SK-N-SH treated with all-trans-retinoic acid at 6 μM for 48 hours (cell line): ENCODE measurements around the gene SH3YL1.
A peak's percentile ranks its signal among the peaks of the same experiment; 100 is the strongest.

ENCODE experiments used
- ATAC-seq: fragments of 200-7000 bp; cut with Tn5 transposase; 3 replicates; pipeline ENCODE4 v1.9.1; 2020; ENCODE audit warnings: mild to moderate bottlenecking, moderate library complexity
- ARNTL ChIP-seq: fragments of 450-650 bp; formaldehyde crosslinking; IDR thresholded peaks from 2 replicates; pipeline ENCODE4 v1.5.0; 2020; ENCODE audit warnings: low read depth, mild to moderate bottlenecking, moderate library complexity, borderline replicate concordance
- BACH2 ChIP-seq: fragments of 250-450 bp; sonication (Bioruptor Pico); IDR thresholded peaks from 2 replicates; pipeline ENCODE4 v1.9.0; 2021; ENCODE audit warnings: mild to moderate bottlenecking, borderline replicate concordance
- CSDC2 ChIP-seq: fragments of 250-450 bp; sonication (Bioruptor Pico); IDR thresholded peaks from 2 replicates; pipeline ENCODE4 v1.5.0; 2020; ENCODE audit warnings: mild to moderate bottlenecking, moderate library complexity
- ESRRG ChIP-seq: fragments of 250-450 bp; sonication (Bioruptor Pico); IDR thresholded peaks from 2 replicates; pipeline ENCODE4 v1.6.1; 2021; ENCODE audit warnings: mild to moderate bottlenecking
- GLIS3 ChIP-seq: fragments of 250-450 bp; sonication (Bioruptor Pico); IDR thresholded peaks from 2 replicates; pipeline ENCODE4 v1.5.0; 2020; ENCODE audit warnings: mild to moderate bottlenecking, moderate library complexity
- ISL1 ChIP-seq: fragments of 250-450 bp; sonication (Bioruptor Pico); IDR thresholded peaks from 2 replicates; pipeline ENCODE4 v2.1.2; 2022; ENCODE audit warnings: mild to moderate bottlenecking, moderate library complexity
- OSR1 ChIP-seq: fragments of 250-450 bp; sonication (Bioruptor Pico); IDR thresholded peaks from 2 replicates; pipeline ENCODE4 v1.8.0; 2022; ENCODE audit warnings: moderate library complexity, mild to moderate bottlenecking, inconsistent platforms
- PPARA ChIP-seq: fragments of 250-450 bp; sonication (Bioruptor Pico); IDR thresholded peaks from 2 replicates; pipeline ENCODE4 v1.5.0; 2020; ENCODE audit warnings: mild to moderate bottlenecking, borderline replicate concordance
- RARB ChIP-seq: fragments of 250-450 bp; sonication (Bioruptor Pico); IDR thresholded peaks from 2 replicates; pipeline ENCODE4 v1.8.0; 2021; ENCODE audit warnings: mild to moderate bottlenecking, moderate library complexity
- TCF4 ChIP-seq: fragments of 250-450 bp; sonication (Bioruptor Pico); IDR thresholded peaks from 2 replicates; pipeline ENCODE4 v1.8.0; 2021; ENCODE audit warnings: mild to moderate bottlenecking, moderate library complexity, borderline replicate concordance
- TOX ChIP-seq: fragments of 250-450 bp; sonication (Bioruptor Pico); IDR thresholded peaks from 2 replicates; pipeline ENCODE4 v1.8.0; 2021; ENCODE audit warnings: mild to moderate bottlenecking, moderate library complexity, borderline replicate concordance
- ZC3H10 ChIP-seq: fragments of 250-450 bp; sonication (Bioruptor Pico); IDR thresholded peaks from 2 replicates; pipeline ENCODE4 v1.5.1; 2021; ENCODE audit warnings: mild to moderate bottlenecking, moderate library complexity
- ZFP3 ChIP-seq: fragments of 250-450 bp; sonication (Bioruptor Pico); IDR thresholded peaks from 2 replicates; pipeline ENCODE4 v1.5.0; 2020; ENCODE audit warnings: mild to moderate bottlenecking, moderate library complexity
- ZNF565 ChIP-seq: fragments of 450-650 bp; formaldehyde crosslinking; conservative IDR thresholded peaks from 2 replicates; pipeline ENCODE4 v1.5.0; 2020; ENCODE audit warnings: low read depth, mild to moderate bottlenecking, moderate library complexity
- ZNF70 ChIP-seq: fragments of 450-650 bp; formaldehyde crosslinking; IDR thresholded peaks from 2 replicates; pipeline ENCODE4 v1.5.0; 2020; ENCODE audit warnings: mild to moderate bottlenecking, moderate library complexity
- ZNF8 ChIP-seq: fragments of 450-650 bp; formaldehyde crosslinking; IDR thresholded peaks from 2 replicates; pipeline ENCODE4 v1.5.0; 2020; ENCODE audit warnings: mild to moderate bottlenecking, moderate library complexity
- TF ChIP-seq, protein P1 (sequence below): fragments of 250-450 bp; sonication (Bioruptor Pico); IDR thresholded peaks from 2 replicates; pipeline ENCODE4 v1.5.0; 2020; ENCODE audit warnings: mild to moderate bottlenecking, moderate library complexity
- TF ChIP-seq, protein P2 (sequence below): fragments of 250-450 bp; sonication (Bioruptor Pico); IDR thresholded peaks from 2 replicates; pipeline ENCODE4 v1.5.1; 2020; ENCODE audit warnings: low read depth, mild to moderate bottlenecking, moderate library complexity
- TF ChIP-seq, protein P3 (sequence below): fragments of 250-450 bp; sonication (Bioruptor Pico); IDR thresholded peaks from 2 replicates; pipeline ENCODE4 v1.8.0; 2021; ENCODE audit warnings: low read depth, mild to moderate bottlenecking, moderate library complexity, borderline replicate concordance
- TF ChIP-seq, protein P4 (sequence below): fragments of 250-450 bp; sonication (Bioruptor Pico); IDR thresholded peaks from 2 replicates; pipeline ENCODE4 v1.8.0; 2020; ENCODE audit warnings: mild to moderate bottlenecking, moderate library complexity, borderline replicate concordance

Gene SH3YL1, protein sequence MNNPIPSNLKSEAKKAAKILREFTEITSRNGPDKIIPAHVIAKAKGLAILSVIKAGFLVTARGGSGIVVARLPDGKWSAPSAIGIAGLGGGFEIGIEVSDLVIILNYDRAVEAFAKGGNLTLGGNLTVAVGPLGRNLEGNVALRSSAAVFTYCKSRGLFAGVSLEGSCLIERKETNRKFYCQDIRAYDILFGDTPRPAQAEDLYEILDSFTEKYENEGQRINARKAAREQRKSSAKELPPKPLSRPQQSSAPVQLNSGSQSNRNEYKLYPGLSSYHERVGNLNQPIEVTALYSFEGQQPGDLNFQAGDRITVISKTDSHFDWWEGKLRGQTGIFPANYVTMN

DNA sequence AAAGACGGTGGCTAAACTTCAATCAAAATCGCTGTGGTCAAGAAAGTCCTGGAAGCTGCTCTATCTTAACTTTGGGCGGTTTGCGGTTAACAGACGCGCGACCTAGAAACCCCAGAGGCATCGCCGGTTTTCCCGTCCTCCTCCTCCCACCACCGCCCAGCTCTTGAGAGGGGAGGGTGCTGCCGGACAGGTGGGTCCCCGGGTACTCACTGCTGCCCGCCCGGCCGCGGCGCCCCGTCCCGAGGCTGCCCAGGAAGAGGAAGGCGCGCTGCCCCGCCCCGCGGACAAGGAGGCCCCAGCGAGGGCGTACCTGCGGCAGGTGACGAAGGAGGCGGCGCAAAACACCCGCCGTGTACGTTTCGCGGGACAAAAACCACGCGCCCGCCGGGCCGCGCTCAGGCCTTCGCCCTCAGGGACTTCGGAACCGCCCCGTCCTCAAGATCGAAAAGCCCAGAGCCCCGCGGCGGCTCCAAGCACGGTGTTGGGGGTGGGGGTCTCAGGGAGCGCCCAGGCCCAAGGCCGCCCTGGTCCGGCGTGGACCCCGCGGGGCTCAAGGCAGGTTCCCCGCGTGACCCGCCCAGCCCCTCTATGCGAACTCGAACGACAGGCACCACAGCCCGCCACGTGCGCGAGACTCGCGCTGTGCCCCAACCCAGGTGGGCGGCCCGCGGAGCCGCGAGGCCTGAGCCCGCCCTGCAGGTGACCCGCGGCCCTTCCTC is at the start of gene SH3YL1:
Gene SH3YL1, minus strand, starts transcription at position 259 of the 719 bp plus-strand sequence. Its CDS starts 48 bp downstream, at position 211.
- ATAC-seq: peak; percentile 54
- TF ChIP-seq, protein P1, sequence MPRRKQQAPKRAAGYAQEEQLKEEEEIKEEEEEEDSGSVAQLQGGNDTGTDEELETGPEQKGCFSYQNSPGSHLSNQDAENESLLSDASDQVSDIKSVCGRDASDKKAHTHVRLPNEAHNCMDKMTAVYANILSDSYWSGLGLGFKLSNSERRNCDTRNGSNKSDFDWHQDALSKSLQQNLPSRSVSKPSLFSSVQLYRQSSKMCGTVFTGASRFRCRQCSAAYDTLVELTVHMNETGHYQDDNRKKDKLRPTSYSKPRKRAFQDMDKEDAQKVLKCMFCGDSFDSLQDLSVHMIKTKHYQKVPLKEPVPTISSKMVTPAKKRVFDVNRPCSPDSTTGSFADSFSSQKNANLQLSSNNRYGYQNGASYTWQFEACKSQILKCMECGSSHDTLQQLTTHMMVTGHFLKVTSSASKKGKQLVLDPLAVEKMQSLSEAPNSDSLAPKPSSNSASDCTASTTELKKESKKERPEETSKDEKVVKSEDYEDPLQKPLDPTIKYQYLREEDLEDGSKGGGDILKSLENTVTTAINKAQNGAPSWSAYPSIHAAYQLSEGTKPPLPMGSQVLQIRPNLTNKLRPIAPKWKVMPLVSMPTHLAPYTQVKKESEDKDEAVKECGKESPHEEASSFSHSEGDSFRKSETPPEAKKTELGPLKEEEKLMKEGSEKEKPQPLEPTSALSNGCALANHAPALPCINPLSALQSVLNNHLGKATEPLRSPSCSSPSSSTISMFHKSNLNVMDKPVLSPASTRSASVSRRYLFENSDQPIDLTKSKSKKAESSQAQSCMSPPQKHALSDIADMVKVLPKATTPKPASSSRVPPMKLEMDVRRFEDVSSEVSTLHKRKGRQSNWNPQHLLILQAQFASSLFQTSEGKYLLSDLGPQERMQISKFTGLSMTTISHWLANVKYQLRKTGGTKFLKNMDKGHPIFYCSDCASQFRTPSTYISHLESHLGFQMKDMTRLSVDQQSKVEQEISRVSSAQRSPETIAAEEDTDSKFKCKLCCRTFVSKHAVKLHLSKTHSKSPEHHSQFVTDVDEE (CRISPR knock-in tag): no peak
- TF ChIP-seq TCF4 (no peak), OSR1 (CRISPR knock-in tag) (no peak), ZFP3 (CRISPR knock-in tag) (no peak; the same call in 1 of the 2 replicates), PPARA (CRISPR knock-in tag) (no peak), ZNF70 (CRISPR knock-in tag) (no peak), GLIS3 (no peak), ZNF8 (no peak), RARB (CRISPR knock-in tag) (no peak)
- TF ChIP-seq, protein P2, sequence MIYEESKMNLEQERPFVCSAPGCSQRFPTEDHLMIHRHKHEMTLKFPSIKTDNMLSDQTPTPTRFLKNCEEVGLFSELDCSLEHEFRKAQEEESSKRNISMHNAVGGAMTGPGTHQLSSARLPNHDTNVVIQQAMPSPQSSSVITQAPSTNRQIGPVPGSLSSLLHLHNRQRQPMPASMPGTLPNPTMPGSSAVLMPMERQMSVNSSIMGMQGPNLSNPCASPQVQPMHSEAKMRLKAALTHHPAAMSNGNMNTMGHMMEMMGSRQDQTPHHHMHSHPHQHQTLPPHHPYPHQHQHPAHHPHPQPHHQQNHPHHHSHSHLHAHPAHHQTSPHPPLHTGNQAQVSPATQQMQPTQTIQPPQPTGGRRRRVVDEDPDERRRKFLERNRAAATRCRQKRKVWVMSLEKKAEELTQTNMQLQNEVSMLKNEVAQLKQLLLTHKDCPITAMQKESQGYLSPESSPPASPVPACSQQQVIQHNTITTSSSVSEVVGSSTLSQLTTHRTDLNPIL (CRISPR knock-in tag): no peak
- TF ChIP-seq, protein P3, sequence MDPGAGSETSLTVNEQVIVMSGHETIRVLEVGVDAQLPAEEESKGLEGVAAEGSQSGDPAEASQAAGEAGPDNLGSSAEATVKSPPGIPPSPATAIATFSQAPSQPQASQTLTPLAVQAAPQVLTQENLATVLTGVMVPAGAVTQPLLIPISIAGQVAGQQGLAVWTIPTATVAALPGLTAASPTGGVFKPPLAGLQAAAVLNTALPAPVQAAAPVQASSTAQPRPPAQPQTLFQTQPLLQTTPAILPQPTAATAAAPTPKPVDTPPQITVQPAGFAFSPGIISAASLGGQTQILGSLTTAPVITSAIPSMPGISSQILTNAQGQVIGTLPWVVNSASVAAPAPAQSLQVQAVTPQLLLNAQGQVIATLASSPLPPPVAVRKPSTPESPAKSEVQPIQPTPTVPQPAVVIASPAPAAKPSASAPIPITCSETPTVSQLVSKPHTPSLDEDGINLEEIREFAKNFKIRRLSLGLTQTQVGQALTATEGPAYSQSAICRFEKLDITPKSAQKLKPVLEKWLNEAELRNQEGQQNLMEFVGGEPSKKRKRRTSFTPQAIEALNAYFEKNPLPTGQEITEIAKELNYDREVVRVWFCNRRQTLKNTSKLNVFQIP (CRISPR knock-in tag): no peak

DNA sequence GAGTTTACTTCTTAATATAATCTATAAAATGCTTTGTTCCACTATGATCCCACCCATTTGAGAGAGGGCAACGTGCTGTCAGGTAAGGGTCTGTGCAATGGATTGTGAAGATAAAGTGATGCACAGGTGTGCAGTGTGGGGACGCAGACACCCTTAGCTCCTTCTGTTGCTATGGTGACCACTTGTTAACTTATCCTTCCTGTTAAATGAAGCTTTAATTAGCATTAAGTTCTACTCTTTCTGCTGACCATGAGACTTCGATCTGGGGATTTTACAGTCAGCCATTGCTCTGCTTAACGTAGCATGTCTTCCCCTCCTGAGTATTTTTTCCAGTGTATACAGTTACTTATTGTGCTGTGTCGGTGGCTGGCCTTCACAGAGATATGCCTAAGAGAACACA is 47.2 kb upstream of the SH3YL1 start:
- no peak for ATAC-seq

DNA sequence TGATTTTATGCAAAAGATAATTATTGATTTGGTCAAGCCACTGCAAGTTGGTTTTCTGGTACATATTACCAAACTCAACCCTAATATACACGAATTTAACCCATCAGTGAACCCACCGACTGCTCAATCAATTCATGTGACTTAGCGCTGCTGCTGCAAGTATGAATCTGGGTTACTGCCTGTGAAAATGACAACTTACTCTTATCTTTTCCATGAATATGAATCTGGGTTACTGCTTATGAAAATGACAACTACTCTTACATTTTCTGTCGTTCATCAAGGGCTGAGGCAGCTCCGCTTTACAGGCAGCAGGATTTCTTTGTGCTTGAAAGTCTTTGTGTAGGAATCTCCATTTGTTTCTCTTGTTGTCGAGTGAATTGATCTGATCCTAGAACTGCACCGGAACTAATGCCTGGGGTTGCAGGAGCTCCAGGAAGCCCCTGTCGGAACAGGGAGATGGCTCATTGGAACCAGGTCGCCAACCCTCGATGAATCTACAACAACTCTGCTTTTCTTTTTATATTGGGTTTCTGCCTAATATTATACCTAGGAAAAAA is 46.2 kb upstream of the SH3YL1 start:
- TF ChIP-seq PPARA (CRISPR knock-in tag) (no peak), ISL1 (no peak)
- ATAC-seq: no peak

More for the DNA sequence above, 47.2 kb upstream of the SH3YL1 start:
- TF ChIP-seq ZNF565 (no peak), ZFP3 (CRISPR knock-in tag) (no peak), ZNF8 (no peak), TOX (CRISPR knock-in tag) (no peak)

DNA sequence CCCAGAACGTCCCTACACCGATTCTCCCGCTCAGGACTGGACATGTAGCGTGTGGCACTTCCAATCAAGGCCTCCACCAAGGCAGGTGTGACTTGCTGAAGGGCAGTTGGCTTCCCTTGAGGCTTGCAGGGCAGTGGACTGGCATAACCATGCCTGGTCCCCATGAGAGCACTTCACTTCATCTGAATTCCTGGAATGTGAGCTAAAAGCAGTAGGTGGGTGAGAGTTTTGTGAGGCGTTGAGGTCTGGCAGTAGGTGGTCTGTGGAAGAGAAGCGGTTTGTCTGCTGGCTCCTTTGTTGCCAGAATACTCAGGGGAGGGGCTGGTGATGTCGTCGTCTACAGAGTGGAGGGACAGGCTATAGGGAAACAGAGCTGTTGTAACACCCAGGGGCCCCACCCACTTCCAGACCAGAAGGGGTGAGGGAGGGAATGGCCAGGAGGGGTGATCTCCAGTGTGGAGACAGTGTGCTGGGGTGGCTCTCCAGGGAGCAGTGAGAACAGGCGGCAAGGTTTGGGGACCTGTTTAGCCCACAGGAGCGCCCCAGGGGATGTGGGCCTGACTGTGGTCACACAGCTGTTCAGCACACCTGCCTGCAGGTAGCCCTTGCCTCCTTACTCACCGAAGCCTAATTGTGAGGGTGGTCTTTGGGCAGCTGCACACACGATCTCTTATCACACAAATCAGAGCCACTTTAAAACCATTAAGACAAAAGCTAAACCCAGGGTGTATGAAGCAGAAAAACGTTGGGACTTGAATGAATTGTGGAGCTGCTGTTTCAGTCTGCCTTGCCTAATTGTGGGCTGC is 45.5 kb upstream of the SH3YL1 start:
- ATAC-seq: no peak
- no peak for TF ChIP-seq PPARA (CRISPR knock-in tag)
- TF ChIP-seq, protein P2 (CRISPR knock-in tag): no peak
- TF ChIP-seq, protein P4, sequence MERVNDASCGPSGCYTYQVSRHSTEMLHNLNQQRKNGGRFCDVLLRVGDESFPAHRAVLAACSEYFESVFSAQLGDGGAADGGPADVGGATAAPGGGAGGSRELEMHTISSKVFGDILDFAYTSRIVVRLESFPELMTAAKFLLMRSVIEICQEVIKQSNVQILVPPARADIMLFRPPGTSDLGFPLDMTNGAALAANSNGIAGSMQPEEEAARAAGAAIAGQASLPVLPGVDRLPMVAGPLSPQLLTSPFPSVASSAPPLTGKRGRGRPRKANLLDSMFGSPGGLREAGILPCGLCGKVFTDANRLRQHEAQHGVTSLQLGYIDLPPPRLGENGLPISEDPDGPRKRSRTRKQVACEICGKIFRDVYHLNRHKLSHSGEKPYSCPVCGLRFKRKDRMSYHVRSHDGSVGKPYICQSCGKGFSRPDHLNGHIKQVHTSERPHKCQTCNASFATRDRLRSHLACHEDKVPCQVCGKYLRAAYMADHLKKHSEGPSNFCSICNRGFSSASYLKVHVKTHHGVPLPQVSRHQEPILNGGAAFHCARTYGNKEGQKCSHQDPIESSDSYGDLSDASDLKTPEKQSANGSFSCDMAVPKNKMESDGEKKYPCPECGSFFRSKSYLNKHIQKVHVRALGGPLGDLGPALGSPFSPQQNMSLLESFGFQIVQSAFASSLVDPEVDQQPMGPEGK (CRISPR knock-in tag): no peak
- no peak for TF ChIP-seq ZNF70 (CRISPR knock-in tag)
- TF ChIP-seq CSDC2 (CRISPR knock-in tag): no peak
- no peak for TF ChIP-seq ISL1
- TF ChIP-seq, protein P1 (CRISPR knock-in tag): no peak
- TF ChIP-seq BACH2 (CRISPR knock-in tag): no peak
- TF ChIP-seq TCF4: no peak
- TF ChIP-seq ZNF565: no peak
- TF ChIP-seq ARNTL (CRISPR knock-in tag): no peak
- TF ChIP-seq ZC3H10 (CRISPR knock-in tag): no peak
- TF ChIP-seq TOX (CRISPR knock-in tag): no peak
- no peak for TF ChIP-seq ZNF8
- TF ChIP-seq ESRRG (CRISPR knock-in tag): no peak
